ENCODE data around the gene SCN9A. TPM values are rescaled to one million over a fixed set of nuclear protein-coding genes. Genes with fewer than 3 reads are reported as not detected.
A peak's percentile ranks its signal among the peaks of the same experiment; 100 is the strongest.

Gene SCN9A
- total RNA-seq (10 to 100 TPM; 11.8 to 15.6 TPM), polyA plus RNA-seq (ENCODE audit: insufficient read length in 6 of 6) (10 to 100 TPM; 12.2 to 18.4 (median 13.0) TPM)
- long read RNA-seq, donor 1, partial matches to known transcripts: 0 of 3 reads
- long read RNA-seq, donor 1, other reads (novel, unspliced or antisense): 0 of 3 reads
- long read RNA-seq, donor 2, partial matches to known transcripts: 0 of 3 reads
- long read RNA-seq, donor 2, other reads (novel, unspliced or antisense): 0 of 3 reads
- long read RNA-seq, donor 3, partial matches to known transcripts: 0 of 1 reads
- long read RNA-seq, donor 3, other reads (novel, unspliced or antisense): 0 of 1 reads
- long read RNA-seq, donor 4, partial matches to known transcripts: 4 of 6 reads
- long read RNA-seq, donor 4, other reads (novel, unspliced or antisense): 2 of 6 reads
- long read RNA-seq, donor 5, full-length matches to known transcripts: 5 of 5 reads
- long read RNA-seq, donor 5, partial matches to known transcripts: 0 of 5 reads
- long read RNA-seq, donor 5, other reads (novel, unspliced or antisense): 0 of 5 reads
- long read RNA-seq, donor 6: 0 reads
- long read RNA-seq, donor 7: 0 reads
- long read RNA-seq, donor 8, transcript SCN9A-213 (3 exons, 2,717 nt): major isoform, 6 of 6 reads
- long read RNA-seq, donor 8, partial matches to known transcripts: 0 of 6 reads
- long read RNA-seq, donor 8, other reads (novel, unspliced or antisense): 0 of 6 reads
- long read RNA-seq, donor 9: 0 reads
- long read RNA-seq, donor 10, partial matches to known transcripts: 2 of 3 reads
- long read RNA-seq, donor 10, other reads (novel, unspliced or antisense): 1 of 3 reads
- long read RNA-seq, donor 11, partial matches to known transcripts: 0 of 1 reads
- long read RNA-seq, donor 11, other reads (novel, unspliced or antisense): 0 of 1 reads
- long read RNA-seq, donor 12, partial matches to known transcripts: 0 of 2 reads
- long read RNA-seq, donor 12, other reads (novel, unspliced or antisense): 0 of 2 reads

GRCh38 chr2:166375736-166376487 is at the start of gene SCN9A:
Gene SCN9A (minus strand): TSS chr2:166375944. CDS start chr2:166311756, 64,188 bp downstream.
- Histone ChIP-seq H3K36me3 (no peaks in the 10 kb centered on the region), H3K9me3 (no peaks in the 10 kb centered on the region), H3K27me3 (peaks cover 0 to 18% of the 10 kb centered on the region in 2 donors), H3K4me3 (peak within 1 kb of the TSS; percentile 57 to 74), H3K4me1 (peaks cover 0 to 11% of the 10 kb centered on the region in 2 donors), H3K27ac (peak within 1 kb of the TSS; percentile 56 to 65)
- TF ChIP-seq CTCF (IDR thresholded peaks at IDR 0.05): no peak
- intact Hi-C loops (cut with DNase I): no loop called here
- peak; percentile 97 for ATAC-seq
- peak; percentile 72 to 95 (median 88) for DNase-seq

- Histone ChIP-seq H3K4me1 (no peaks in the 10 kb centered on the region), H3K27me3 (no peaks in the 10 kb centered on the region), H3K27ac (no peak overlapping the region), H3K4me3 (no peak overlapping the region), H3K9me3 (no peaks in the 10 kb centered on the region), H3K36me3 (no peaks in the 10 kb centered on the region)
- intact Hi-C loops (cut with DNase I): no loop called here
- TF ChIP-seq CTCF (IDR thresholded peaks at IDR 0.05): no peak
- no peak for ATAC-seq
- DNase-seq: no peak
Observed at GRCh38 chr2:166424841-166425240, 49.1 kb upstream of the SCN9A start.

- ATAC-seq: peak; percentile 29
- Histone ChIP-seq H3K27ac (no peak overlapping the region), H3K4me1 (no peaks in the 10 kb centered on the region), H3K4me3 (no peak overlapping the region), H3K9me3 (no peaks in the 10 kb centered on the region), H3K27me3 (no peaks in the 10 kb centered on the region), H3K36me3 (no peaks in the 10 kb centered on the region)
- TF ChIP-seq CTCF (IDR thresholded peaks at IDR 0.05): no peak
- peak in 1 of 4 donors; percentile 28 for DNase-seq
- intact Hi-C loops (cut with DNase I): no loop called here
Observed at GRCh38 chr2:166419616-166419934, 43.8 kb upstream of the SCN9A start.

GRCh38 chr2:166418853-166419615 is 43.3 kb upstream of the SCN9A start:
- TF ChIP-seq CTCF (IDR thresholded peaks at IDR 0.05): no peak
- Histone ChIP-seq H3K27me3 (no peaks in the 10 kb centered on the region), H3K27ac (no peak overlapping the region), H3K4me3 (no peak overlapping the region), H3K36me3 (no peaks in the 10 kb centered on the region), H3K9me3 (no peaks in the 10 kb centered on the region), H3K4me1 (no peaks in the 10 kb centered on the region)
- DNase-seq: no peak
- no peak for ATAC-seq
- intact Hi-C loops (cut with DNase I): no loop called here
